Ishikawa (cell line): ENCODE results near the gene SCARF1.

Source experiments
- CEBPB ChIP-seq: IDR thresholded peaks from 2 replicates; pipeline ENCODE4 v1.6.1; 2012
- CREB1 ChIP-seq: IDR thresholded peaks from 2 replicates; pipeline ENCODE4 v1.6.1; 2012; ENCODE audit warnings: low read depth
- EGR1 ChIP-seq: IDR thresholded peaks from 2 replicates; pipeline ENCODE4 v1.6.1; 2012
- EP300 ChIP-seq: IDR thresholded peaks from 2 replicates; pipeline ENCODE4 v1.6.1; 2012; ENCODE audit warnings: borderline replicate concordance
- FOXM1 ChIP-seq: IDR thresholded peaks from 2 replicates; pipeline ENCODE4 v1.6.1; 2012; ENCODE audit warnings: low read depth, borderline replicate concordance
- MAX ChIP-seq: IDR thresholded peaks from 2 replicates; pipeline ENCODE4 v1.6.1; 2012
- NFIC ChIP-seq: IDR thresholded peaks from 2 replicates; pipeline ENCODE4 v1.6.1; 2012
- RAD21 ChIP-seq: IDR thresholded peaks from 2 replicates; pipeline ENCODE4 v1.6.1; 2012; ENCODE audit warnings: low read depth
- TAF1 ChIP-seq: IDR thresholded peaks from 2 replicates; pipeline ENCODE4 v1.6.1; 2012; ENCODE audit warnings: low read depth, mild to moderate bottlenecking
- TCF12 ChIP-seq: IDR thresholded peaks from 2 replicates; pipeline ENCODE4 v1.6.1; 2012; ENCODE audit warnings: low read depth
- TEAD4 ChIP-seq: IDR thresholded peaks from 2 replicates; pipeline ENCODE4 v1.6.1; 2012
- USF1 ChIP-seq: IDR thresholded peaks from 2 replicates; pipeline ENCODE4 v1.6.1; 2012
- YY1 ChIP-seq: IDR thresholded peaks from 2 replicates; pipeline ENCODE4 v1.6.1; 2012; ENCODE audit warnings: low read depth
- ZBTB7A ChIP-seq: IDR thresholded peaks from 2 replicates; pipeline ENCODE4 v1.6.1; 2012; ENCODE audit warnings: low read depth
- TF ChIP-seq, protein P1 (sequence below): IDR thresholded peaks from 2 replicates; pipeline ENCODE4 v1.6.1; 2012; ENCODE audit warnings: low read depth, mild to moderate bottlenecking

Gene SCARF1

GRCh38 chr17:1651559-1651844 lies 6.0 kb upstream of the SCARF1 start:
- TF ChIP-seq CREB1, result no peak
- TF ChIP-seq TEAD4, result no peak
- TF ChIP-seq CEBPB, result no peak
- TF ChIP-seq MAX, result no peak
- TF ChIP-seq TCF12, result no peak
- TF ChIP-seq ZBTB7A, result no peak

GRCh38 chr17:1650731-1651558 lies 5.4 kb upstream of the SCARF1 start:
- no peak for TF ChIP-seq TCF12
- no peak for TF ChIP-seq USF1
- no peak for TF ChIP-seq FOXM1
- no peak for TF ChIP-seq EGR1
- no peak for TF ChIP-seq TAF1
- no peak for TF ChIP-seq EP300
- no peak for TF ChIP-seq MAX
- TF ChIP-seq CEBPB, result no peak
- TF ChIP-seq NFIC, result no peak
- no peak for TF ChIP-seq CREB1
- TF ChIP-seq, protein P1, sequence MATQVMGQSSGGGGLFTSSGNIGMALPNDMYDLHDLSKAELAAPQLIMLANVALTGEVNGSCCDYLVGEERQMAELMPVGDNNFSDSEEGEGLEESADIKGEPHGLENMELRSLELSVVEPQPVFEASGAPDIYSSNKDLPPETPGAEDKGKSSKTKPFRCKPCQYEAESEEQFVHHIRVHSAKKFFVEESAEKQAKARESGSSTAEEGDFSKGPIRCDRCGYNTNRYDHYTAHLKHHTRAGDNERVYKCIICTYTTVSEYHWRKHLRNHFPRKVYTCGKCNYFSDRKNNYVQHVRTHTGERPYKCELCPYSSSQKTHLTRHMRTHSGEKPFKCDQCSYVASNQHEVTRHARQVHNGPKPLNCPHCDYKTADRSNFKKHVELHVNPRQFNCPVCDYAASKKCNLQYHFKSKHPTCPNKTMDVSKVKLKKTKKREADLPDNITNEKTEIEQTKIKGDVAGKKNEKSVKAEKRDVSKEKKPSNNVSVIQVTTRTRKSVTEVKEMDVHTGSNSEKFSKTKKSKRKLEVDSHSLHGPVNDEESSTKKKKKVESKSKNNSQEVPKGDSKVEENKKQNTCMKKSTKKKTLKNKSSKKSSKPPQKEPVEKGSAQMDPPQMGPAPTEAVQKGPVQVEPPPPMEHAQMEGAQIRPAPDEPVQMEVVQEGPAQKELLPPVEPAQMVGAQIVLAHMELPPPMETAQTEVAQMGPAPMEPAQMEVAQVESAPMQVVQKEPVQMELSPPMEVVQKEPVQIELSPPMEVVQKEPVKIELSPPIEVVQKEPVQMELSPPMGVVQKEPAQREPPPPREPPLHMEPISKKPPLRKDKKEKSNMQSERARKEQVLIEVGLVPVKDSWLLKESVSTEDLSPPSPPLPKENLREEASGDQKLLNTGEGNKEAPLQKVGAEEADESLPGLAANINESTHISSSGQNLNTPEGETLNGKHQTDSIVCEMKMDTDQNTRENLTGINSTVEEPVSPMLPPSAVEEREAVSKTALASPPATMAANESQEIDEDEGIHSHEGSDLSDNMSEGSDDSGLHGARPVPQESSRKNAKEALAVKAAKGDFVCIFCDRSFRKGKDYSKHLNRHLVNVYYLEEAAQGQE, result no peak
- TF ChIP-seq RAD21, result no peak
- TF ChIP-seq YY1, result no peak
- TF ChIP-seq ZBTB7A, result no peak

GRCh38 chr17:1649844-1650501 lies 4.4 kb upstream of the SCARF1 start, which contains the start of gene RILP:
TSS of gene RILP (minus strand) at chr17:1649866. CDS start at chr17:1649804, 62 bp downstream.
- TF ChIP-seq RAD21 (no peak), TAF1 (peak; percentile 15; the same call in 1 of the 2 replicates), NFIC (peak; percentile 60; the same call in 1 of the 2 replicates), USF1 (peak; percentile 50; the same call in 1 of the 2 replicates)

DNA sequence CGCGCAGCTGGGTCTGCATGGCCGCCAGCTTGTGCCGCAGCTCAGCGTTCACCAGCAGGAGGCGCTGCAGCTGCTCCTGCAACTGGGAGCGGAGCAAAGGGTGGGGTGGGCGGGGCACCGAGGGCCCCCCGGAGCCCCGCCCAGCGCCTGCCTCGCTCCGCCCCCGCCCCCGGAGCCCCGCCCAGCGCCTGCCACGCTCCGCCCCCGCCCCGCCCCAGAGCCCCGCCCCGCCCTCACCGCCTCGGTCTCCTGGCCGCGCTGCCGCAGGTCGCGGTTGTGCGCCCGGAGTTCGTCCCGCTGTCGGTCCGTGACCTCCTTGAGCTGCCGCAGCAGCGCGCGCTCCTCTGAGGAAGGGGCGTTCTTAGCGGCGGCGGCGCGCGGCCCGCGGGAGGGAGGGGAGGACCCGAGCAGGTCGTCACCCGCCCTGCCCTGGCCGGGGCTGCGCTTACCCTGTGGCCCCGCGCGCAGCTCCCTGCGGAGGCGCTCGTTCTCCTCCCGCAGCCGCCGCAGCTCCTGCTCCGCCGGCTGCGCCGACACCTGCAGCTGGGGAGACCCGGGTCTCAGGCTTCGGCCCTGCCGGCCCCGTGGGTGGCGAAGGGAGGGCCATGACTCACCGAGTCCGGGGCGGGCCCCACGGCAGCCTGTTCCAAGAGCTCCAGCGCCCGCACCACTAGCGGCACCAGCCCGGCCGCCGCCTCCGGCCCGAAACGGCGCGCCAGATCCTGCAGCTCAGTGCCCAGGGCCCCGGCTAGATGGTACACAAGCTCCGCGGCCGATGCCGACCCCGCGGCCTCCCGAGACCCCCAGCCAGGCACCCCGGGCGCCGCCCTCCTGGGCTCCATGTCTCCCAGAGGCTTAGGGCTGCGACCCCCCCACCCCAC lies 3.7 kb upstream of the SCARF1 start:
- TF ChIP-seq RAD21, result peak; percentile 63
- TF ChIP-seq TCF12, result peak; percentile 40; the same call in 1 of the 2 replicates
- no peak for TF ChIP-seq USF1
- no peak; the same call in 1 of the 2 replicates for TF ChIP-seq MAX
- peak; percentile 28; the same call in 1 of the 2 replicates for TF ChIP-seq EP300
- peak; percentile 85 for TF ChIP-seq YY1
- peak; percentile 34; the same call in 1 of the 2 replicates for TF ChIP-seq TAF1
- peak; percentile 41; the same call in 1 of the 2 replicates for TF ChIP-seq NFIC

DNA sequence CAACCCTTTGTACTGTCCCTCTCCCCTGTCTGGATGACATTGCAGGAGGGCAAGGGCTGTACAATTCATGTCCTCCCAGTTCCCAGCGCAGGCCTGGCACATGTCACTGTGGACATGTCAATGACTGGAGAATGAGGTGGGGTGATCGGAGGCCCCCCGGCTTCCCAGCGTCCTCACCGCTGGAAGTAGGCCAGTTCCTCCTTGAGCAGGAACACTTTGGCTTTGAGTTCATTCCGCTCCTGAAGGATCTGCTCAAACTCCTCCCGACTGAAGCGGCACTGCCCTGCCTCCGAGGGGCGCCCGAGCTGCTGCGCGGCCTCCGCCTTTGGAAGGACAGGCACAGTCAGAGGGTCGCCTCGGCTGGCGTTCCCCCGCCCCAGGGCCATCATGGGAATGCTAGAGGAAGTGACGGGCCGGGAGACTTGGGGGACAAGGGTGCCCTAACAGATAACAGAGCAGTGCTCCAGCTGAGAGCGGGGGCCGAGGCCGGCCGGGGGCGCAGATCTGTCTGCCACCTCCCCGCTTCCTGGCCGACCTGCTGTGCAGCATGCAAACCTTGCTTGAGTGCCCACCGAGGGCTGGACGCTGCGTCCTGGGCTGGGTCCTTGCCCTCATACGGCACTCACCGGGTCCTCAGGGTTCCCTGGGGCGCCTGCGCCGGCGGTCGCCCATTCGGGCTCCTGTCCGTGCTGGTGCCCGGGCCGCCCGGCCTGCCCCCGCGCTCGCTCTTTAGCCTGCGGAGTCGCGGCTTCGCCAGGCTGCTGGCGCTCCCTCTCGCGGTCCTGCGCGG lies 2.8 kb upstream of the SCARF1 start:
- TF ChIP-seq NFIC, result no peak
- TF ChIP-seq TCF12, result no peak
- TF ChIP-seq MAX, result peak; percentile 69; the same call in 1 of the 2 replicates
- TF ChIP-seq TEAD4, result no peak
- TF ChIP-seq USF1, result no peak
- TF ChIP-seq TAF1, result no peak
